DMS153 treated with DMSO at 0.1 percent for 48 hours (cell line): ENCODE results near the gene CDK2.
A peak's percentile ranks its signal among the peaks of the same experiment; 100 is the strongest.
"Not testable (repeated sequence)": the region's sequence is repeated elsewhere in the genome, so short reads cannot be mapped to it uniquely, and the experiment has no call there.

Experiments
- DNase-seq: peaks from one replicate; lab custom pipeline; 2025; ENCODE audit not compliant: unreplicated experiment; lab: John Stamatoyannopoulos, UW

Gene CDK2

DNA sequence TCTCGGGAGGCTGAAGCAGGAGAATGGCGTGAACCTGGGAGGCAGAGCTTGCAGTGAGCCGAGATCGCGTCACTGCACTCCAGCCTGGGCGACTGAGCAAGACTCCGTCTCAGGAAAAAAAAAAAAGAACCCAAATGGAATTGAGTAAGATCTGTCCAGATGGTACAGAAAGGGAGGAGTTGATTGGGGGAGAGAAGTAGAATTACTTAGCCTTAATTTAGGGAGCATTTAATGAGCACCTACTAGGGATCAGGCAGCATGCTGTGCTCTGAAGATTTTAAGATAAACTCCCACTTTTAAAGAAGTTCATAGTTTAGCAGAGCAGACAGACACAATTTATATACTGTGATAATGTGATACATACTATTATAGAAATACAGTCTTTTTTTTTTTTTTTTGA lies 11.8 kb downstream of the CDK2 start:
- DNase-seq, result no peak

DNA sequence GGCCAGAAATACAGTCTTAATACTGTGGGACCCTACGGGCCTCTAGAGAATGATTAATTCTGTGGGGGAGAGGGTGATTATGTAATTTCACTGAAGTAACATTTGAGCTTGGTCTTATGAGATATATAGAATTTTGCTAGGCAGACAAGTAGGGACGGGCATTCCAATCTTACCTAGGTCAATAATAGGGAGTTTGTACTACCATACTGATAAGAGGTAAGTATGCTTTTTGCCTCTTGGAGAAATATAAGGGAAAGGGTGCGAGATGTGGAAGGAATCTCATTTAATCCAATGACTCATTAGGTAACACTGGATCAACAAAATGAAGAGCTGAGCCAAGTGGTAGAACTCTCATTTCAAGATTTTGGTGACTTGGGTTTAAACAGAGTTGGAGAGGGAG lies 12.4 kb downstream of the CDK2 start:
- DNase-seq, result no peak

DNA sequence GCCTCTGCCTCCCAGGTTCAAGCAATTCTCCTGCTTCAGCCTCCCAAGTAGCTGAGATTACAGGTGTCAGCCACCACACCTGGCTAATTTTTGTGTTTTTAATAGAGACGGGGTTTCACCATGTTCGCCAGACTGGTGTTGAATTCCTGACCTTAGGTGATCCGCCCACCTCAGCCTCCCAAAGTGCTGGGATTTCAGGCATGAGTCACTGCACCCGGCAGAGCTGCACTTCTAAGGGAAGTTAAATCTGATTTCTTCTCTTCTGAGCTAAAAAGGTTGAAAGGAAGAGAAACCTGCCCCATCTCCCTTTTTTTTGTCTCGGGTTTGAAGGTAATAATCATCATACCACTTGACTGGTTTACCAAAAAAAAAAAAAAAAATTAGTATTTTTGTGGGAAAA lies 15.3 kb downstream of the CDK2 start:
- not testable (repeated sequence) for DNase-seq

DNA sequence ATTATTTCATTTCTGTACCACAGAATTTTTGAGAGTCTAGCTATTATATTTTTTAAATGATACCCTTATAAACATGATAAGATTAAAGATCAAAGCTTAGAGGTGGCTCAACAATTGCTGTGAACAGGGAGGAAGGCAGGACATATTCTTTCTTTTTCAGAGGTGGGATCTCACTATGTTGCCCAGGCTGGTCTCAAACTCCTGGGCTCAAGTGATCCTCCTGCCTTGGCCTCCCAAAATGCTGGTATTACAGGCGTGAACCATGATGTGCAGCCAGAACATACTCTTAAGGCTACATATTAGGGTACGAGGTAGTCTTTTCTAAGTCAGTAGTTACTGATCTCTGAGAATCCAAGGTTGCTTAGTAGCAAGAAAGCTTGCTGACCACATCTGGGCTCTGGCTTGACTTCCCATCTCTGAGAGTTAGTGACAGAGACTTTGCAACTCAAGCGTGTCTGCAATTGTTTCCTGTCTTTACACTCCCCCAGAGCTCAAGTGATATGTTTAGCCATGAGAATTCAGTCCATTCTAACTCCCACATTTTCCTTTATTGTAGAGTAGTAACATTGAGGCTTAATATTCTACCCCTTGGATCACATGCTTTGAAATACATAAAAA lies 15.8 kb downstream of the CDK2 start:
- no peak for DNase-seq

DNA sequence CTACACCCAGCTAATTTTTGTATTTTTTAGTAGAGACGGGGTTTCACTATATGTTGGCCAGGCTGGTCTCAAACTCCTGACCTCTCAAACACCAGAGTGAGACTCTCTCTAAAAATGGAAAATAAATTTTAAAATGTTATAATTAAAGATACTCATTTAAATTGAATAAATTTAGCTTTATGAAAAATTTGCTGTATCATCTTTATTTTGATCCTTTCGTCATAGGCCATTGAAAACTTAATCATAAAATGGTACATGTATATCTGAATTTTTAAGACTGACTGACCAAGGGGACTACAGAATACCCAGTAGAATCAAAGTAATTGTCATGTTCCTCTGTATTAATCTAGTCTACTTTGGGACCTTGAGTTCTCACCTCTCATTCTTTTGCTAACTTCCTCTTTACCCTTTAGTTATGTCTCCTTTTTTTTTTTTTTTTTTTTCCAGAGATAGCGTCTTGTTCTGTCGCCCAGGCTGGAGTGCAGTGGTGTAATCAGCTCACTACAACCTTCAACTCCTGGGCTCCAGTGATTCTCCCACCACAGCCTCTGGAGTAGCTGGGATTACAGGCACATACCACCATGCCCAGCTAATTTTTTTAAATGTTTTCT lies 16.7 kb downstream of the CDK2 start:
- no peak for DNase-seq

DNA sequence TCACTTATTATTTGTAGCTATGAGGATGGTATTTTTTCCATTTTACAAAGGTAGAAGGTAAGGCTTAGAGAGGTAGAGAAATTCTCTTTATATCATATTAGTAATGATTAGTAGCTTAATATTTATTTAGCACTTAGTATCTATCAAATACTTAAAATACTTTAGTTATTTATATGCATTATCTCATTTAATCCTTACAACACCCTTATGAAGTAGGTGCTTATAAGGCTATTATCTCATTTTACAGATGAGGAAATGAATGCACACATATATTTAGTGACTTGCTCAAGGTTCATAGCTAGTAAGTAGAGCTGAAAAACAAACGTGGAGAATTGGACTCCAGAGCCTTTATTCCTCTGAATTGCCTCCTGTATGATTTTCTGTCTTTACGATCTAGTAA lies 18.2 kb downstream of the CDK2 start:
- no peak for DNase-seq

DNA sequence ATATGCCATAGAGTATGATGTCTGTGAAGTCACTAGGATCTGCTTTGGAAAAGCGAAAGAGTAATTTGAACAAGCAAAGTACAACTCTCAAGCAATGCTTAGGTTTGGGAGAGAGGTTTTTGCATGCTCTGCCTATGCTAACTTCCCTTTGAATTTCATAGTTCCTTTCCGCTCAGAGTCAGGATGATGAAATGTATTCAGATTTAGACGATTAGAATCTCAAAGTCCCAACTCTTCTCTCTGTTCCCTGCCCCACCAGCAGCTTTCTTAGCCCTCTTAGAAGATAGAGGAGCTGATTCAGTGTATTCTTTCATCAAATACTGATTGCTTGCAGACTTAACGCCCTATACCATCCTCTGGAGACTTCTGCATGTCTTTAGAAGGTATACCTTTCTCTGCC lies 18.7 kb downstream of the CDK2 start:
- no peak for DNase-seq

DNA sequence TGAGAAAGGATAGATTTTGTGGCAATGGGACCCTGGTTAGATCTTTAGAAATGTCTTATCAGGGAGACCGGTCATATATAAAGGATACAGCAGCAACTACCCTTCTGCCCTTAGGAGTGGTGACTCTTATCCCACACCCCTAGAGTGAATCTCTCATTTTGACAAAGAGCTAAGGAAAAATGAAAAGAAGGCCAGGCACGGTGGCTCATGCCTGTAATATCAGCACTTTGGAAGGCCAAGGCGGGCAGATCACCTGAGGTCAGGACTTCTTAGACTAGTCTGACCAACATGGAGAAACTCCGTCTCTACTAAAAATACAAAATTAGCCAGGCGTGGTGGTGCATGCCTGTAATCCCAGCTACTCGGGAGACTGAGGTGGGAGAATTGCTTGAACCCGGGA lies 19.3 kb downstream of the CDK2 start:
- DNase-seq, result not testable (repeated sequence)

DNA sequence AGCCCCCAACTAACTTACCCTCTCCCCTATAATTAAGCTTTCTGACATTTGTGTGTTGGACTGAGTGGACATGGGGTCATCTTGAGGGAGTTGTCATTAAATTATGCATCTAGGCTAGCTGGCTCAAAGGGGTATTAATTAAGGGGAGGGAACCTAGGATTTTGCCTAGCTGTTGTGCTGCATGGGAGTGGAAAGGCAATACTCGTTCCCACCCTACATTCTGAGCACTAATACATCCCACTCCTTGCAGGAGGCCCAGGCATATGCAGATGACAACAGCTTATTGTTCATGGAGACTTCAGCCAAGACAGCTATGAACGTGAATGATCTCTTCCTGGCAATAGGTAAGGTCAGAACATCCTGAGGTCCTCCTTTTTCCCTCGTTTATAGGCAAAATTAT lies 24.5 kb downstream of the CDK2 start:
- no peak for DNase-seq

DNA sequence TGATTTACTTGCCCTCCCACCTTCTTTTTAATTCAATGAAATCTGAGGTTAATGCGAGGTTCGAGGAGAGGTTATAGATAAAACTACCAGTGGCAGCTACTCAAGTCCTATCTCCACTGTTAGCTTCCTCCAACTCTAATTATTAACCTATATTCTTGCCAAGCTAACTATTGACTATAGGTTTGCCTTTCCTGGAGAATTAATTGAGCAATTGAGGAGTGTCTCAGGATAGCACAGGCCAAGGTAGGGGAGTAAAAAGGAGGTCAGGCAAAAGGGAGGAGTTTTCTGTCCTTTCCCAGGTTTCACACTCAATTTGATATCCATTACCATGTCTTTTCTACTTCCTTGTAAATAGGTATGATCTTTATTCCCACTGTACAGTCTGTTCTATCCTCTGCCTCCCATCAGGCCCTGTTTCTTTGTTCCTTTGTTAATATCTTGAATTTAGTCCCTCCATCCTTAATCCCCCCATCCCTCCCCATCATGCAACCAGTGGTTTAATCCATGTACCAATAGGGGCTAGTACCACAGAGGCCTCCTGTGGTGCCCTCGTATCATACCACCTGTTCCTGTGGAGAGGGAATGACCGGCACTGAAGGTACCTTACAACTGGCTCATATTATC lies 26.7 kb downstream of the CDK2 start:
- DNase-seq, result no peak

DNA sequence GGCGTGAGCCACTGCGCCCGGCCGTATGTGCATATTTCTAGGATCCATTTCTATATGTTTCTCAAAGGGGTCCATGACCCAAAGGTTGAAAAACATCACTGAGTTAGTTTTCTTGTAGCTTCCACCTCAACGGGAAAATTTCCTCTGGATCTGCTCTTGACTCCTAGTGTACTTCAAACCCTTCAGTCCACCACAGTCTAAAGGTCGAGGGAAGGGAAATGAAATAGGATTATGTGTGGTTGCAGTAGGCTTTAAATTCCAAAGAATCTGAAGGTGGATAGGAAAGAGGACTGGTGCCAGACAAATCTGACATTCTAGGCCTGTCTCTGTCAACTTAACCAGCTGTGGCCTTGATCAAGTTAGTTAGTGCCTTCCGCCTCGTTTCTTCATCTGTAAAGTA lies 28.7 kb downstream of the CDK2 start:
- no peak for DNase-seq

DNA sequence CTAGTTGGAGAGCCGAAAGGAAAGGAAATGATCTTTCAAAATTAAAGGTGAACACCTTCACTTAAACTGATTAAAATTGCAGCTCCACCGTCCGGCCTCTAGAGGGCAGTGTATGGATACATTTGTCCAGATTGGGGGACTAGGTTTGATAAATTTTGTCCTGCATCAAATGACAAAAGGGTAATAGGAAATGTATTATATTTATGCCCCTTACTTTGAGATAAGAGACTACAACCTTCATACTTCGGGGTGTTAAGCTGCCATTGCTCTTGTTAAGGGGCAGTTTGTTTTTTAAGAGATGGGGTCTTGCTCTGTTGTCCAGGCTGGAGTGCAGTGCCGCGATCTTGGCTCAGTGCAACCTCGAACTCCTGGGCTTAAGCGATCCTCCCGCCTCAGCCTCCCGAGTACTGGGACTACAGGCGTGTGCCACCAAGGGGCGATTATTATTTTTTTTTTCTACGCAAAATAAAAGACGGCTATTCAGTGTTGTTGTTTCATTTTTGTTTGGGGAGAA lies 29.6 kb downstream of the CDK2 start:
- peak; percentile 72 for DNase-seq

DNA sequence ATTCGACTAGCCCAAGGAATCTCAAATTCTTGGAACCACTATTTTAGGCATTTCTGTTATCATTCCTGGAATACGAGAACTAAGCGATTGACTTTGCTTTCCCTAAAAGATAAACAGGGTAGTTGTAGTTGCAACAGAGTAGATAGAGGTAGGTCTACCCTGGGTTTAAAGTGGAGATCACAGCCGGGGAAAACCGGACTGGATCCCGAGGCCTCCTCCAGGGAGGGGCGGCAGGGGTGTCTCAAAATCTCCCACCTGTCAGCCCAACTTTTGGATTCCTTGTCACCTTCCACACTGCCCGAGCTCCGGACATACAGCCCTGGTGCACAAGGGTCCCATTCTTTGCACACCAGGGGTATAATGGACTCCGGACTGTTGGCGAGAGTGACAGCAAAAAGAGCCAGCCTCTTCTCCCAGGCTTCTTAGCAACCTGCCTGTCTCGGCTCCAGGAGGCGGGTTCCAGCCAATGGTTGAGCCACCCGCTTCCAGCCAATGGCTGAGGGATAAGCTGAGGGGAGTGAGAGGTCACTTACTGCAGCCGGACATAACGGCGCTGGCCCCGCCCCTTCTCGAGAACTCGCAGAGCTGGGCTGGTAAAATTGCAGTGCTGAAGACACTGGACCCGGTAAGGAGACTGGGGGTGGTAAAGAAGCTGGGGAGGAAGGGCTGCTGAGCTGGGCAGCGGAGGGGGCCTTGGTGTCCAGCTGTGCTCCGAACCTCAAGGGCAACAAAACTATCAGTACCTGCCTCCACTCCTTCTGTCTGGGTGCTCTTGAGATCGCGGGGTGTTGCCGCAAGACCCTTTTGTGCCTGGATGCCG lies 30.3 kb downstream of the CDK2 start, which contains the start of gene SUOX:
SUOX (plus strand) TSS at position 562 of the 820 bp plus-strand sequence. CDS start 4,946 bp downstream, outside the sequence.
- peak; percentile 93 for DNase-seq

DNA sequence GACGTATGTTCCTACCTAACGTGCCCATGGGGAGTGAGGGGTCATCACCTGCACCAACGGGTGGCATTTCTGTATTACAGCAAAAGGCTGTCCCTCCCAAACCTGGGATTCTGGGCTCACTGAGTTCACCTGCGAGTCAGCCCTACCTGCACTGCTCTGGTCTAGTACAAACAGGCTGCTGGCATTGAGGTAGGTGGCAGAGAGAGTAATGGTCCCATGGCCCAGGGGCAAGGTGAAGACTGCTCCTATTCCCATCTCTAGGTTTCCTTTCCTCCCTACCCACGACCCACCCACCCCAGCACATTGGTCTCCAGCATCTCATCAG lies 30.9 kb downstream of the CDK2 start:
- DNase-seq, result no peak

DNA sequence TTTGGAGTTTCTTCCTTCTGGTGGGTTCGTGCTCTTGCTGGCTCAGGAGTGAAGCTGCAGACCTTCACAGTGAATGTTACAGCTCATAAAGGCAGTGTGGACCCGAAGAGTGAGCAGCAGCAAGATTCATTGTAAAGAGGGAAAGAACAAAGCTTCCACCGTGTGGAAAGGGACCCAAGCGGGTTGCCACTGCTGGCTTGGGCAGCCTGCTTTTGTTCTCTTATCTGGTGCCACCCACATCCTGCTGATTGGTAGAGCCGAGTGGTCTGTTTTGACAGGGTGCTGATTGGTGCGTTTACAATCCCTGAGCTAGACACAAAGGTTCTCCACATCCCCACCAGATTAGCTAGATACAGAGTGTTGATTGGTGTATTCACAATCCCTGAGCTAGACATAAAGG lies 32.9 kb downstream of the CDK2 start:
- not testable (repeated sequence) for DNase-seq

DNA sequence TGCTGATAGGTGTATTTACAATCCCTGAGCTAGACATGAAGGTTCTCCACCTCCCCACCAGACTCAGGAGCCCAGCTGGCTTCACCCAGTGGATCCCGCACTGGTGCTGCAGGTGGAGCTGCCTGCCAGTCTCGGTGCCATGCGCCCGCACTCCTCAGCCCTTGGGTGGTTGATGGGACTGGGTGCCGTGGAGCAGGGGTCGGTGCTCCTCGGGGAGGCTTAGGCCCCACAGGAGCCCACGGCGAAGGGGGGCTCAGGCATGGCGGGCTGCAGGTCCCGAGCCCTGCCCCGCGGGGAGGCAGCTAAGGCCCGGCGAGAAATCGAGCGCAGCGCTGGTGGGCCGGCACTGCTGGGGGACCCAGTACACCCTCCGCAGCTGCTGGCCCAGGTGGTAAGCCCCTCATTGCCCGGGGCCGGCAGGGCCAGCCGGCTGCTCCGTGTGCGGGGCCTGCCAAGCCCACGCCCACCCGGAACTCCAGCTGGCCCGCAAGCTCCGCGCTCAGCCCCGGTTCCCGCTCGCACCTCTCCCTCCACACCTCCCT lies 33.4 kb downstream of the CDK2 start:
- DNase-seq, result not testable (repeated sequence)

DNA sequence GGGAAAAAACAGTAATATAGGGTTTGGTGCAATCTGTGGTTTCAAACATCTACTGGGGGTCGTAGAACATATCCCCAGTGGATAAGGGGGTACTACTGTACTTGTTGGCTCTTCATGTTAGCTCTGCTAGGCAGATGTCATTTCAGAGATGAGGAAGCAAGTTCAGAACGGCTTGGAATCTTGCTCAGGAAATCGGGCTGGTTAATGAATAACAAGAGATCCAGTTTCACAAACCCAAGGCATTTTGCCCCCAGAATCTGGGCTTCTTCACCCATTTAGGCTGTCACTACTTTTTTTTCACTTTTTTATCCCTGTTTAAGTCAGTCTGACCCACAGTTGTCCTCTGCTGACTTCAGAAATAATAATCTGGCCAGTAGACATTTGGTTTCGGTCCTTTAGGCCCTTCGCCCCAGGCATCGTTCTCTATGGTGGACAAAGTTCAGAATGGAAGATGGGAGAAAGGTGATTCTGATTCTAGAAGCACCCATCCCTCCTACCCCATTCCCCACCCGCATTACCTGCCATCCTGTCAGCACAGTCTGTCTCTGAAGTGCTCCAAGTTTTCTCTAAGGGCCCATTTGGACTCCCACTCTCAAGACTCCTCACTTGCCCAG lies 35.0 kb downstream of the CDK2 start:
- DNase-seq, result no peak

DNA sequence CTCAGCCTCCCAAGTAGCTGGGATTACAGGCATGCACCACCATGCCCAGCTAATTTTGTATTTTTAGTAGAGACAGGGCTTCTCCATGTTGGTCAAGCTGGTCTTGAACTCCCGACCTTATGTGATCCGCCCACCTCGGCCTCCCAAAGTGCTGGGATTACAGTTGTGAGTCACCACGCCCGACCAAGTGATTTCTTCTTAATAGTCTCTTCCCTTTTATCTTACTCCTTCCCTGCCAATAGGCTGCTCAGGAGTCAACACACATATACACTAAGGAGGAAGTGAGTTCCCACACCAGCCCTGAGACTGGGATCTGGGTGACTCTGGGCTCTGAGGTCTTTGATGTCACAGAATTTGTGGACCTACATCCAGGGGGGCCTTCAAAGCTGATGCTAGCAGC lies 36.7 kb downstream of the CDK2 start:
- not testable (repeated sequence) for DNase-seq

DNA sequence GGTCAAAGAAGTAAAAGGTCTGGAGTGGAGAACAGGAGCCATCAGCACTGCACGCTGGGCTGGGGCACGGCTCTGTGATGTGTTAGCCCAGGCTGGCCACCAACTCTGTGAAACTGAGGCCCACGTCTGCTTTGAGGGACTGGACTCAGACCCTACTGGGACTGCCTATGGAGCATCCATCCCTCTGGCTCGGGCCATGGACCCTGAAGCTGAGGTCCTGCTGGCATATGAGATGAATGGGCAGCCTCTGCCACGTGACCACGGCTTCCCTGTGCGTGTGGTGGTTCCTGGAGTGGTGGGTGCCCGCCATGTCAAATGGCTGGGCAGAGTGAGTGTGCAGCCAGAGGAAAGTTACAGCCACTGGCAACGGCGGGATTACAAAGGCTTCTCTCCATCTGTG lies 37.6 kb downstream of the CDK2 start:
- no peak for DNase-seq

DNA sequence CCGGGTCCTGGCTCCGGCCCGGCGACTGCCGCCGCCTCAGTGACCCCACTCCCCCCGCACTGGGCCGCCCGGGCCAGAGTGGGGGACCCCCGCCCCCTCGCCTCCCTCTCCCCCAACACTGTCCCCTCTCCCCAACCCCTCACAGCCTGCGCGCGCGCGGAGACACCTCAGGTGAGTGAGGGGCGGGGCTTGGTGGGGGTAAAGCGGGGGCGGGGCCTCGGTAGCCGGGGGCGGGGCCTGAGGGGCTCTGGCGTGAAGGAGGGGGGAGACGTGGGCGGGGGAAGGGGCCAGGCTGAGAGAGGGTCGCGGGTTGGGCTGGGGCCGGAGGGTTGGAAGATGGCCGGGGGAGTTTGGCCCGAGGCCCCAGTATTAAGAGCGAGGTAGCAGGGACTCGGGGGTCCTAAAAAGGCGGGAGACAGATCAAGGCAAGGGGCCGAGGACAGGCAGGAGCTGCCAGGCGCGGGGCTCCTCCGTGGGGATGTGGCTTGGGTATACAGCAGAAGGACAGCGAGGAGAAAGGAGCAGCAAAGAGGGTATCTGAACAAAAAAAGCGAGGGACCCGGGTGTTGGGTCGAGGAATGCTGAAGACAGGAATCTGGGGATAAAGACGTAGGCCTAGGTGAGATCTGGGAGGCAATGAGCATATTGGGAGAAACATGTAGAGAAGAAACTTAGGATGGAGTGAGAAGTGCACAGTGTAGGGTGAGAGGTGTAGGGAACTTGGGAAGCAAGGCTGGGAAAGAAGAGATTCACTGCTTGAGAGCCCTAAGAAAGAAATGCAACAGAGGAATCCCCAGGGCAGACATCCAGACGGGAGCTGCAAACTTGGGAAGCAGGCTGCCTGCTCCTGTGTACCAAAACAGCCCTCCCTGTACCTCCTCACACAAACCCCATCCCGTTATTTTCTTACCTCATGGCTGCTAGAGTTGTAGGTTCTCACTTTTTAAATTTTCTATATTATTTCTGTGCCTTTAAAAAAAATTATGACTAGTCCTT lies 41.2 kb downstream of the CDK2 start:
- no peak for DNase-seq
